KOPT-K1 (cell line): ENCODE data around the gene SRGAP2.
"Not testable (repeated sequence)": the region's sequence is repeated elsewhere in the genome, so short reads cannot be mapped to it uniquely, and the experiment has no call there.

Experiments used
- H3K27ac ChIP-seq: fragments of 200-600 bp; sonication (generic); 2 replicates; pipeline ENCODE4 v1.5.1; 2016; ENCODE audit warnings: antibody characterized with exemption, mild to moderate bottlenecking, low read depth, low read length; ENCODE audit not compliant: poor library complexity, severe bottlenecking
- H3K36me3 ChIP-seq: fragments of 200-600 bp; sonication (generic); 2 replicates; pipeline ENCODE4 v1.5.1; 2017; ENCODE audit warnings: antibody characterized with exemption, mild to moderate bottlenecking, low read length, moderate library complexity; ENCODE audit not compliant: insufficient read depth
- H3K9me3 ChIP-seq: fragments of 200-600 bp; sonication (generic); 2 replicates; pipeline ENCODE4 v1.5.1; 2017; ENCODE audit warnings: antibody characterized with exemption, low read length, mild to moderate bottlenecking; ENCODE audit not compliant: insufficient read depth, poor library complexity, severe bottlenecking

SRGAP2 gene

DNA sequence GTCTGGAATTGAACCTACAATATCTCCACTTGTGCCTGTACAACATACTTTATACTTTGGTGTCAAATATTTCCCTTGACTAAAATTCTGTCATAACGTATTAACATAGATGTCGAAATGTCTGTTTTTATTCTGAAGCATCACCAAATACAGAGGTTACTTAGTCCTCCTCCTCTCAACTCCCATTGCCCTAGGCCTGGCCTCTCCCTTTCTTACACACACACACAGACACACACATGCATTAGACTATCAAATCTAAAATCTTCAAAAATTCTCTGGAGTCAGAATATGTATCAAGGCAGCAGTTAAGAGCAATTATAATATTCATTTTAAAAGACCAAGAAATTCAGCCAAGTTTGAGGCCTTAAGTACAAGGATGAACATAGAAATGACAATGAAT lies 8.2 kb upstream of the SRGAP2 start:
- H3K27ac ChIP-seq, H3K36me3 ChIP-seq, H3K9me3 ChIP-seq: not testable (repeated sequence)

DNA sequence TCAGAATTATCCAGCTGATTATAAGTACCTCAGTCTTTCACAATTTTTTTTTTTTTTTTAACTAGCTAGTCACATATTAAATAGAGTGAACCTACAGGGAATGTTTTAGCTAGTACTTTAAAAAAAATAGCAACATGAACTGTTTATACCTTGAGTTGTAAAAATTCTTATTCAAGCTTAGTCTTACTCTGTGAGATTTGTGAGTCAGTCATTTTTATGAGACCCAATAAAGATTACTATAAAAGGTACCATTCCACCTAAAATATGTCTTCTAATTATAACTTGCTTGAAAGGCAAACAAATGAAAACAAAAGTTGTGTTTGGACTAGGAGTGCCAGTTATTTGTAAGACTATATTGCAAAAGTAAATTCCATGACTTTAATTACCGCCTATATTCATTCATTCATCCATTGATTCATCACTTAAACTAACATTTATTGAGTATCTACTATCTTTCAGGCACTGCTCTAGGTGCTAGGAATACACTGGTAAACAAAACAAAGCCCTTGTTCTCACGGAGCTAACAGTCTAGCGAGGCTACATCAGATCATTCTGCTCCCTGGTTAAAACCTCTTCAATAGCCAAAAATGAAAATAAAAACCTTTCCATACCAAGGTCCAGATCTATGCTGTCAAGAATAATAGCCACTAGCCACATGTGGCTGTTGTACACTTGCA lies 6.5 kb upstream of the SRGAP2 start:
- H3K9me3 ChIP-seq, H3K27ac ChIP-seq, H3K36me3 ChIP-seq: not testable (repeated sequence)

DNA sequence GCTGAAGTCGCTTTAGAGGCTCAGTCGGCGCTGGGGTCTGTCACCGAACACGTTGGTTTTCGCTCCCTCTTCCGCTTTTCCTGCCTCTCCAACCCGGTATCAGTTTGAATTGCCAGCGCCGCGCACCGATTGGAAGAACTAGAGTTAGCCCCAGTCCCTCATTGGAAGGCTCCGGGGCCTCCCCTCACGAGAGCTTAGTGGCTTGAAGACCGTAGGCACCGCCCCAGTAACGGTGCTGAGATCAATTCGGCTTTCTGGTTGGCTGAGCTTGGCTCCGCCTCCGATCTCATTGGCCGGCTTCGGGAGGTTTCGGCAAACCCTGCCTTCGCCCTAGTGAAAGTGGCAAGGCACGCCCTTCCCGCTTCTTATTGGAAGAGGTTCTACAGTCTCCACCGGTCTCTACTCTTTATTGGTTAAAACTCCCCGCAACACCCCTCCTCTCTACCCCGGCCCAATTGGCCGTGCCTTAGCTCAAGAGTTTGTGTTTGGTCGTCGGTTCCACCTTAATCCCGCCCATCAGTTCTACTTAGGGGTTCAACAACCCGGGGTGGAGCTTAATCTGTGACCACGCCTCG lies 465 bp upstream of the SRGAP2 start, which contains the start of gene FAM72A:
Gene FAM72A, minus strand, starts transcription at position 51 of the 575 bp plus-strand sequence. CDS start 814 bp downstream, outside the sequence.
- H3K27ac ChIP-seq, result peak within 1 kb of the TSS; percentile 51
- H3K36me3 ChIP-seq, H3K9me3 ChIP-seq: not testable (repeated sequence)

DNA sequence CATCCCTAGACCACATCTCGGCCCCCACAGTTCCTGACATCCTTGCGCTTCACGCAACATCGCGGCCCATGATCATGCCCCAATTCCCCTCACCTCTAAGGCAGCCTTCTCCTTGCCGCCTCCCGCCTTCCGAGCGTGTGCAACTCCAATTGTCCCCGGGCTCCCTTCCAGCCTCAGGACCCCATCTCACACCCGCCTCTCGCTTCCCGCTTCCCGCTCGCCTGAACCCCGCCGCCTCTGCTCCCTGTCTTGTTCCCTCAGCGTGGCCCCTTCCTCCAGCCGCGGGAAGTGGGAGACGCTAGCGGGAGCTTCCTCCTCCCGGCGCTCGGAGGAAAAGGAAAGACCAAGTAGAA lies 794 bp downstream of the SRGAP2 start:
- not testable (repeated sequence) for H3K36me3 ChIP-seq, H3K9me3 ChIP-seq, H3K27ac ChIP-seq

DNA sequence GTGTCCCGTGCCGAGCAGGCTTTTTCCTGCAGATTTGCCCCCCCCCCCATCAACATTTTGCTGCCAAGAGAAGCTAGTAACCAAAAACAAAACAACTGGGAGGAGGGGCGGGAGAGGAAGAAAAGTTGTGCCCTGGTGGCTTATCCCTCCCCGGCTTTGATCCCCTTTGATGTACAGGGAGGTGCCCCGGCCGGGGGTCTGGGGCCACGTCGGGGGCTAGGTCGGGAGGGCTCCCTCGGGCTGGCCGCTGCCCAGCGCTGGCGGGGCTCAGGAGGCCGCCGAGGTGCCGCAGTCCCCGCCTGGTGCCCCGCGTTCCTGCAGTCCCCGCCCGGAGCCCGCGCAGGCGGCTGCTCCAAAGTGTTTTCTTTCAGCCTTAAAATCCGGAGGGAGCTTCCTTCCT lies 1.5 kb downstream of the SRGAP2 start:
- not testable (repeated sequence) for H3K9me3 ChIP-seq, H3K27ac ChIP-seq, H3K36me3 ChIP-seq

DNA sequence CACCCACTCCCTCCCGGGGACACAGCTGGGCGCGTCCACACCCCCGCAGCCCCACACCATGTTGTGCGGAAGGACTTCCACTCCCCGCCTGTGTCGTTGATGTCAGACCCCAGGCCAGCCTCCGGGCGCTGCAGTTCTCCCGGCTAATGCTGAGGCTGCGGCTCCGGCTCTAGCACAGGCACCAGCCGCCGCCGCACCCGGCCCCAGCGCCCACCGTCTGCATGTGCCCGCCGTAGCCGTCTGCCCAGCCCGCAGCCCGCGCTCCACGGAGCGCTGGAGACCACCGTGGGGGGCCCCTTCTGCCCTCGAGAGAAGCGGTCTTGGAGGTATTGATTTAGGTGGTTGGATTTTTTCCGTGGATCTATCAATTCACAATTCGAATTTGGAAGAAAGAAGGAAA lies 2.2 kb downstream of the SRGAP2 start:
- H3K36me3 ChIP-seq, H3K9me3 ChIP-seq, H3K27ac ChIP-seq: not testable (repeated sequence)

DNA sequence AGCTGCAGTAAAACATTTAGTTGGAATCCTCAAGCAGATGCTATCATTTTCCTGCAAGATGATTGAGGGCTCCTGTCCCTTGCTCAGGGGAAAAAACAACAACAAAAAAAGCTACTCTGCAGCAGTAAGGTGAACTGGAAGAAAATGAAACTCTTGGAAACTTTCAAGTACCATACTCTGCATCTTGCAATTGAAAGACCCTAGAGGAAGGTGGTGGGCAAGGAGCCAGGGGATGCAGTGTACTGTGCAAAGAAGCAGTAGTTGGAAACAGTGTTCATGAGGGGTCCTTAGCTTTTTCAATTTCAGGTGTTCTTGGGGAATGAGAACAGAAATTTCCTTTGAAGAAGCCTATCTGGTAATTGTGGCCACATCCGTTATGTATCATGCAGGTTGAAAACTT lies 7.5 kb downstream of the SRGAP2 start:
- not testable (repeated sequence) for H3K36me3 ChIP-seq, H3K9me3 ChIP-seq, H3K27ac ChIP-seq

DNA sequence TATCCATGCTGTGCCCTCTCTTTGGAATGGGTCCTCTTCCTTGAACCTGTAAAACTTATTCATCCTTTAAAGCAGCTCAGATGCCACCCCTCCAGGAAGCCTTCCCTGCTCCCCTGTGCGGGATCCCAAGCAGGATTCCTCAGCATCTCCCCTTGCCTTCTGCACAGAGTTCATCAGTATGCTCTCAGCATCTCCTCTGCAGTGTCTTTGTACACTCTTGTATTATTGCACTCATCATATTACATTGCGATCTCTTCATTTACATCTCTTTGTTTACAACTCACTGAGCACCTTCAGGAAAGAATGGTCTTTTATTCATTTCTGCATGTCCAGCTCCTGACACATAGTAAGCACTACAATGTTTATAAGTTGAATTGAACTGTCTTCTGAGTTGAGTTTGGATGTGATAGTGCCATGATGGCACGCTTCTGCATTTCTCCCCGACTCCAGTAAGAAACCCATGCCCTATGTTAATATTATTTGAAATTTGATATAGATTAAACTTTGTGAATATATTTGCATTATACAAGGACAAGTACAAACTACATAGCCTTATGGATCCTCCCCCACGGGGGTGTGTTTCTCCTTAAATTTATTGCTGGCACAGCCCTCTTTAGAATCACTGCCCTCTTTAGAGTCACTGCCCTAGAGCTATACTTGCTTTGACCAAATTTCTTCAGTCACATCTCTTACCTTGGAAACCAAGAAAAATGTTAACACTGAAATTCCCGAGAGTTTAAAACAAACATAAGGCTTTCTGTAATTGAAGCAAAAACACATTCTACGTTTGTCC lies 12.5 kb downstream of the SRGAP2 start:
- not testable (repeated sequence) for H3K36me3 ChIP-seq, H3K27ac ChIP-seq, H3K9me3 ChIP-seq

DNA sequence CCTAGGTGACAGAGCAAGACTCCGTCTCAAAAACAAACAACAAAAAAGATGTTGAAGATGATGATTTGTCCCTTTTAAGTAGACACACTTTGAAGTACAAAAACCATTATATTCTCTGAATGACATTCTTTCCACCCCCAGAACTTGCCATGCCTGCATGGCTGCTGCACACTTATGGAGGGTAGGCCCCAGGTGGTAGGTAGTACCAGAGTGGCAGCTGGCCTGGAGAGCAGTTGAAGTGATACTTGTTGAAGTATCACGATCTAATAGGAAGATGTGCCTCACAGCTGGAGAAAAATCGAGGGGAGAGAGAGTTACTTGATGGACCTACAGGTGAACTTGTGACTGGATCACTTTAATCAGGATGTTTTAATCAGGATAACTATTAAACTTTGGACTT lies 14.9 kb downstream of the SRGAP2 start:
- H3K36me3 ChIP-seq, H3K9me3 ChIP-seq: not testable (repeated sequence)

DNA sequence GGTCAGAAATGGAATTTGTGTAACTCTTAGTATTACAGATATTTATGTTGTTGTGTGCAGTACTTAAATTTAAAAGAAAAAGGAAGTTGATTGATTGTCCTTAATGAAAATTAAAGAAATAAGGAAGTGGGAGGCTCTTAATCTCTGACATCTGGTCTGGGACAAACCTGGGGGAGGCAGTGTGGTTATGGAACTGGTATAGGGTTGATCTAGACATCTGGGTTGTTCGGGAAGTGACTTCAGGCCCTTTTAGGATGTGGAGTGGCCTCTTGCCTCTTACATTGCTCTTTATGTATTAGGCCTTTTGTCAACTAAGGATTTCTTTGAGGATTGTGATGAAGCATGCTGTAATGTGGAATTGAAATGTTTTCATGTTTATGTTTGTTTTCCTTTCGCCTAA lies 15.4 kb downstream of the SRGAP2 start:
- H3K27ac ChIP-seq, H3K9me3 ChIP-seq, H3K36me3 ChIP-seq: not testable (repeated sequence)

More for the DNA sequence above, 14.9 kb downstream of the SRGAP2 start:
- not testable (repeated sequence) for H3K27ac ChIP-seq

DNA sequence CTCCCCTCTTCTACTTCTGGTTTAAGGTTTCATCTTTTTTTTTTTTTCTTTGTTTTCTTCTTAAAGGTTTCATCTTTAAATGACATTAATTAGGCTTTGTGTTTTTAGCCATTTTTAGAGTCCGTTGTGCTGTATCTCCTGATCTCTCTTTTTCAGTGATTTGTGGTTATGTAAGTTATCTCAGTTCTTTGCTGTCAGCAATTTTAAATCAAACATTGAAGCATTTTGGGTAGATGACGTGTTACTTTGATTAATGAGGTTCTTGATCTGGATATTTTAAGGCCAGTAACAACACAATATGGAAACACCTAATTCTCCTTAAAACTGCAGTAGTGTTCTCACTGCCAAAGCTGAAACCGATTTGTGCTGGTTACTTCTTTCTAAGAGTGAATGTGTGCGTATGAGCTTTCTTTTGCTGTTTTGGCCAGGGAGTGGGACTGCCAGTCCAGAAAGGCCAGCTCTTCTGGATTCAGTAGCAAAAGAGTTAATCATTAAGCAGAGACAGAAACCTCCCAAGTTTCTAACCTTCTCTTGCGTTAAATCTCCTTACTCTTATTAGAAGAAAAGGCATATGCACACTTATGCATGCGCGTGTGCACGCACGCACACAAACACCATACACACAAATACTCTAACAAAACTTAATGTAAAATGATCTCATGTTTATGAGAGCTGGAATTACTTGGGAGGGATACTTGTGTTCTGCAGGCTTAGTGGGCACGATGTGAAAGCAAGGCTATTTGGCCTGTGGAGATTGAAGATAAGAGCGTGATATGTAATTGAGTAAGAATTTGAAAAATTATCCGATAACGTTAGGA lies 16.4 kb downstream of the SRGAP2 start:
- not testable (repeated sequence) for H3K36me3 ChIP-seq, H3K9me3 ChIP-seq, H3K27ac ChIP-seq

DNA sequence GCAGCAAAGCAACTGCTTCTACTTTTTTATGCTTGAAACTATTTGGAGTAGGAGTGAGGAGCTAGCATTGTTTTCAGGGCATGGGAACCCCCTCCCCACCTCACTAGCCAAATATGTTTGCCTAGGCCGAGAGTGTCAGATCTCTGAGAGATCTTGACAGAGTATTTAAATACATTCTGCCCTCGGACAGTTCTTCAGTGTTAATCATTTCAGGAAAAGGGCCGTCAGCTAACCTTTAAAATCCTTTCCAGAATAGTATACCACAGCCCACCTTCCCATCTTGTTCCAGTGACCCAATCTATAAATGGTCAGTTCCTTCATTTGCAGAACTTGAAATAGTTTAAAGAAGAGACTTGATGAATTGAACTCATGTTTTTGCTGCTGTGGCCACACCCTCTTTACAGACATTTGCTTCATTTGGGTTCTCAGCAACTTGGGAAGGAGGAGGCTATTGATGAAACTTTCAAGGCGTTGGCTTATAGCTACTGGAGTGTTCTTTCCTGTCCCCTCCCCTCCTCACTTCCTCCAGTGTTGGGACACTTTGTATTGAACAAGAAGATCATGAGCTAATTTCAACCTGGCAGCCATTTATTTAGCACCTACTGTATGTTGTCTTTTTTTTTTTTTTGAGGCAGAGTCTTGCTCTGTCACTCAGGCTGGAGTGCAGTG lies 17.1 kb downstream of the SRGAP2 start:
- H3K36me3 ChIP-seq, H3K9me3 ChIP-seq, H3K27ac ChIP-seq: not testable (repeated sequence)

DNA sequence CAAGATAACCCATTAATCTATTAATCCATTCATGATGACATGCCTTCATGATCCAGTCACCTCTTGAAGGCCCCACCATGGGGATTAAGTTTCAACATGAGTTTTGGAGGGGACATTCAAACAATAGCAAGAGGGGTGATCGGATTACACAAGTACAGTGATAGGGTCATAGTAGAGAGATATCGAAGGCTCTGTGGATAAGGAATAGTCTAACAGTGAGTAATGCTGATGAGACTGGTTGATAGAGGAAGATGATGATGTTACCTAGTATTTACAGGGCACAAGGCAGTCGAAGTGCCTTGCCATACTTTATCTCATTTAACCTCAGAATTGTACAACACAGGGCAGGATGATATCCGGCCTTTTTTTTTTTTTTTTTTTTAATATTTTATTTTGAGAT lies 18.2 kb downstream of the SRGAP2 start:
- H3K27ac ChIP-seq, H3K9me3 ChIP-seq, H3K36me3 ChIP-seq: not testable (repeated sequence)

DNA sequence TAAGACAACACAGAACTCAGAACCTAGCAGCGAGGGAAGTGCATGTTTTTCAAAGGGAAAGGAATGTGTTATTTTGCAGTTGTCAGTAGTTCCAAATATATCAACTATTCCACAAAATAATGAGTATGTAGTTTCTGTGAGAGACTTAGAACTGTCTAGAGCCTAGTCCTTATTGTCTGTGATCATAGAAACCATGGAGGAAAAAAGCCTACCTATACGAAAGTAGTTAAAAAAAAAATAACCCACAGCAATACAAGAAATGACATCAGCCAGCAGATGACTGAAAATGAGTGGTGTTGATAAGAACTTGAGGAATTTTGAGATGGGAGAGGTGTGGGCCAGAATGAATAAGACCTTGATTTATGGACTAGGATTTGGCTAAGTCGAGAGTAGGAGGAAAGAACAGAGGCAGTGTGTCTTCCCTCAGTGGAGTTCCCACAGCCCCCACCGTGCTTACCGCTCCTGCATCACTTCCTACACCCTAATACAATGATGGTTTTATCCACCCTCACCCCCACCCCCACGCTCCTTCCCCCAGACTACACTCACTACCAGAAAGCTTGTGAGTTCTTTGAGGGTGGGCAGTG lies 20.9 kb downstream of the SRGAP2 start:
- not testable (repeated sequence) for H3K9me3 ChIP-seq, H3K36me3 ChIP-seq, H3K27ac ChIP-seq
